ENCODE measurements around the gene ONECUT2.

ONECUT2 gene

DNA sequence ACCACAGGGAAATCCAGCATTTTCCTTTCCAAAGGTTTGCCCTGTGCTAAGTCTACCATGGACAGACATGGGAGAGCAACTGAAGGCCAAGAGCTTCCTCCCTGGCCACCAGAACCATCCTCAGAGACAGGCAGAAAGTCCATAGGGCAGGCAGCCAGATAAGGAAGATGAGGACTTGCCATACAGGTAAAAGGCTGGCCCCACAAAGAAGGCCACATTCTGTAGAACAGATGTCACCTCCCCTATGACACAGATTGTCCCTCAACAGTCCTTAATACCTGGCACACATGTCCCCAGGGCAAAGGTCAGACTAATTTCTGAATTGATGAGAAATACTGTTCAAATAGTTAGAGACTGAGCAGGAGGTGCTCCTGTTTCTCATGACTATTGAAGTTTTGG lies 99.3 kb downstream of the ONECUT2 start:
- TF ChIP-seq POU2F2 (IDR thresholded peaks at IDR 0.05; ENCODE audit: low read depth, low read length) (no peak), SPI1 (IDR thresholded peaks at IDR 0.05; ENCODE audit: low read depth, low read length) (no peak), PAX5 (IDR thresholded peaks at IDR 0.05; ENCODE audit: insufficient read depth, low read length, severe bottlenecking) (no peak), TAF1 (IDR thresholded peaks at IDR 0.05; ENCODE audit: low read depth, low read length) (no peak), POLR2A (IDR thresholded peaks at IDR 0.05; ENCODE audit: low read depth, low read length) (no peak), POLR2AphosphoS5 (IDR thresholded peaks at IDR 0.05; ENCODE audit: low read depth, low read length) (no peak)
- no peak for FAIRE-seq
- no peak for DNase-seq (ENCODE audit: insufficient read length, low spot score)

- TF ChIP-seq POU2F2 (IDR thresholded peaks at IDR 0.05; ENCODE audit: low read depth, low read length) (no peak), POLR2A (IDR thresholded peaks at IDR 0.05; ENCODE audit: low read depth, low read length) (no peak), PAX5 (IDR thresholded peaks at IDR 0.05; ENCODE audit: insufficient read depth, low read length, severe bottlenecking) (no peak), POLR2AphosphoS5 (IDR thresholded peaks at IDR 0.05; ENCODE audit: low read depth, low read length) (no peak), TAF1 (IDR thresholded peaks at IDR 0.05; ENCODE audit: low read depth, low read length) (no peak), SPI1 (IDR thresholded peaks at IDR 0.05; ENCODE audit: low read depth, low read length) (no peak)
- DNase-seq (ENCODE audit: insufficient read length, low spot score) (no peak), FAIRE-seq (no peak)
These were observed 103.4 kb downstream of the ONECUT2 start for GRCh38 chr18:57538614-57539013.

DNA sequence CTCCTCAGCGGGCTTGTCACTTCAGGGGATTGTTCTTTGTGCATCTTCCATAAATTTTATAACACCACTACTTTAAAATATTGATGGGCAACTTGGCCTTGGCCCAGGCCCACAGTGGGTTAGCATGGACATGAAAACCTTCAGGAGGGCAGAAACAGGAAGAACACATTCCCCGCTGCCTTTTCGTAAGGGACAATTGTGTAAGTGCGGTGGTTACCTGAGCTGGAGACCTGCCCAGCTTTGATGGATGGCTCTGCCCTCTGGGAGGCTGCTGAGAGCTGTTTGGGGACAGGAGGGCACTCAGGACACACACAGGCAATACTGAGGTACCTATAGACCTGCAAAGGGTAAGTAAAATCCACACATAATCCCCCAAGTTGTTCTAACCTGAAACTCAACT lies 104.5 kb downstream of the ONECUT2 start:
- FAIRE-seq, result no peak
- DNase-seq (ENCODE audit: insufficient read length, low spot score), result no peak
- TF ChIP-seq TAF1 (IDR thresholded peaks at IDR 0.05; ENCODE audit: low read depth, low read length) (no peak), POU2F2 (IDR thresholded peaks at IDR 0.05; ENCODE audit: low read depth, low read length) (no peak), POLR2AphosphoS5 (IDR thresholded peaks at IDR 0.05; ENCODE audit: low read depth, low read length) (no peak), POLR2A (IDR thresholded peaks at IDR 0.05; ENCODE audit: low read depth, low read length) (no peak), SPI1 (IDR thresholded peaks at IDR 0.05; ENCODE audit: low read depth, low read length) (no peak), PAX5 (IDR thresholded peaks at IDR 0.05; ENCODE audit: insufficient read depth, low read length, severe bottlenecking) (no peak)
